HG02840 (cell line): Measurements from ENCODE around the gene EMC8.

ENCODE experiments used
- ATAC-seq: cut with Tn5 transposase; IDR thresholded peaks from one replicate; pipeline ENCODE4 v1.9.1; 2021; ENCODE audit warnings: mild to moderate bottlenecking, moderate library complexity, moderate number of reproducible peaks; ENCODE audit not compliant: unreplicated experiment, low FRiP score

The EMC8 gene

DNA sequence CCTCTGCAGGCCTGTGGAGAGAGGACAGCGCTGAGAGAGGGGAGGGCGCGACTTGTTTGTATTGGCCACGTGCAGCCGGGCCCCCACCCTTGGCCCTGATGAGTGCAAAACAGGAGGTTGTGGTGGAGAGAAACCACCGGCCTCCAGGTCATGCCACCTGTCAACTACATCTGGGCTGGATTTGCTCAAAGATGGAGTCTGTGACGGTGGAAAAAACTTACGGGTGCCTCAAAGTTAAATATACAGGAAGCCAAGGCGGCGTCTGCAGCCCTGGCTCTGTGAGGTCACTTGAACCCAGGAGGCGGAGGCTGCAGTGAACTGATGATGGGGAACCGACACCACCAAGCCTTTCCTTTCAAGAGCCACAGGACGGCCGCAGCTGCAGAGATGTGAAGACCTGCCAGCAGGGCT lies 64.1 kb downstream of the EMC8 start:
- ATAC-seq, result peak; percentile 84

- no peak for ATAC-seq
Measured at GRCh38 chr16:85734311-85735017, 64.9 kb downstream of the EMC8 start.

DNA sequence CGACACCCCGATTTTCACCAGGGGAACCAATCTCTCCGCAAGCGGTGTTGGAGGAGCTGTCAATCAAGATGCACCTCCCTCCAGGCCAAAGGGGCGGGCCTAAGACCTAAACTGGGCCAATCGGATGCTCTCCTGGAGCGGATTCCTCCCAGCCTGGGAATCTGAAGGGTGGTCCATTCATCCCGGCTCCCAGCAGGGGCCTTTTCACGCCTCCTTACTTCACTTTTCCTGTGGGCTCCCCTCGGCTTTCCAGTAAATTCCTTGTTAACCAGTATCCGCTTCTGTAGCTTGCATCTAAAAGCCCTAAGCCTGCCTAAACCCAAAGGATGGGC lies 65.5 kb downstream of the EMC8 start:
- ATAC-seq, result no peak

- ATAC-seq, result no peak
Measured at GRCh38 chr16:85733155-85733838, 66.0 kb downstream of the EMC8 start.

- ATAC-seq, result no peak
Measured at GRCh38 chr16:85731179-85731578, 68.2 kb downstream of the EMC8 start.

DNA sequence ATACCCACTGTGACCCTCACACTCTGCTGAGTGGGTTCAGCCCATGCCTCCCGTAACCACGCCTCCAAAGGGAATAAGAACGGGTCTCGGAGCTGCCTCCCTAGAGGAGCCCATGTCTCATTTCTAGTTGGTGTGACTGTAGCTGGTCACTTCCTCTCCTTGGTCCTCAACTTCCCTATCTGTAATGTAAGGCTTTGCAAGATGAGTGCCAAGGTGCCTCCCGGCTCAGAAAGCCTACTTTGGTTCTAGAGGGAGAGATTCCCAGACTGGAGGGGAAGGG lies 69.2 kb downstream of the EMC8 start:
- ATAC-seq, result no peak

GRCh38 chr16:85729452-85730185 lies 69.7 kb downstream of the EMC8 start:
- no peak for ATAC-seq

- ATAC-seq, result no peak
Measured at GRCh38 chr16:85728879-85729278, 70.5 kb downstream of the EMC8 start.
